ENCODE results near the gene B9D2.

The B9D2 gene

DNA sequence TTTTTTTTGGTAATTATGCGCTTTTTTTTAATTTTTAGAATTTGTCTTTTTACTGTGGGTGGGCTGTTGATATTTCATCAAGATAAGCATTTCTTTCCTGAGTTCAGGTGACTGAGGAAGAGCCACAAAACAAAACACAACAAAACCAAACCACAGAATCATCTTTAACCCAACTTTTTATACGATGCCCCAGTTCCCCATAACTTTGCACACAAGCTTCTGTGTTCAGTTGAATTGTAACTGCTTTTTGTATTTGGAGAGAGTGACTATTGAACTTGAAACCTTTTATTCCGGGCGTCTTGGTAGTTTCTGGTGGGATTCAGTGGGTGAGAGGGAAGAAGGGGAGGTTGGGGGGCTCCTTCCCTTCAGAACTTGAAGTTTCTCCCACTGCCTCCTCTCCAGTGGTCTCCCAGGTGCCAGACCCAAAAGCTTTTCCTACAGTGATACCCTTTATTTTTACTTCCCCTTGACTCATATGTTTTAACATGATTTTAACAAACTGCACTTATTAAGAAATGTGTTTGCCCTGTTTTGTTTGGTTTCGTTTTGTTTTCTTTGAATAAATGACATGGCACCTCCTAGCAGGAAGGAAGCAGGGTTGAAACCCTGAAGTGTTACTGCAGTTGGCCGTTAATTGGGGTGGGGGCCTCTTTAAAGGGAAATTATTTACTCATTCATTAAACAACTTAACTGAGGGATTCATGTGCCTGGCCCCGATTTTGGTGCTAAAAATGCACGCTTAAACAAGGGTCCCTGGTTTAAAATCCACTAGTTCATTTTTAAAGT is 56.7 kb downstream of the B9D2 start:
- no peak for ATAC-seq
- TF ChIP-seq, protein P1, sequence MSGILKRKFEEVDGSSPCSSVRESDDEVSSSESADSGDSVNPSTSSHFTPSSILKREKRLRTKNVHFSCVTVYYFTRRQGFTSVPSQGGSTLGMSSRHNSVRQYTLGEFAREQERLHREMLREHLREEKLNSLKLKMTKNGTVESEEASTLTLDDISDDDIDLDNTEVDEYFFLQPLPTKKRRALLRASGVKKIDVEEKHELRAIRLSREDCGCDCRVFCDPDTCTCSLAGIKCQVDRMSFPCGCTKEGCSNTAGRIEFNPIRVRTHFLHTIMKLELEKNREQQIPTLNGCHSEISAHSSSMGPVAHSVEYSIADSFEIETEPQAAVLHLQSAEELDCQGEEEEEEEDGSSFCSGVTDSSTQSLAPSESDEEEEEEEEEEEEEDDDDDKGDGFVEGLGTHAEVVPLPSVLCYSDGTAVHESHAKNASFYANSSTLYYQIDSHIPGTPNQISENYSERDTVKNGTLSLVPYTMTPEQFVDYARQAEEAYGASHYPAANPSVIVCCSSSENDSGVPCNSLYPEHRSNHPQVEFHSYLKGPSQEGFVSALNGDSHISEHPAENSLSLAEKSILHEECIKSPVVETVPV (CRISPR knock-in tag; IDR thresholded peaks at IDR 0.05), result no peak
- no peak for TF ChIP-seq CREB5 (CRISPR knock-in tag; IDR thresholded peaks at IDR 0.05; ENCODE audit: low read depth)
- no peak for TF ChIP-seq CSDC2 (CRISPR knock-in tag; IDR thresholded peaks at IDR 0.05)
- TF ChIP-seq PATZ1 (CRISPR knock-in tag; IDR thresholded peaks at IDR 0.05; ENCODE audit: borderline replicate concordance), result no peak
- TF ChIP-seq PPARA (CRISPR knock-in tag; IDR thresholded peaks at IDR 0.05; ENCODE audit: borderline replicate concordance), result no peak
- TF ChIP-seq TSHZ2 (CRISPR knock-in tag; IDR thresholded peaks at IDR 0.05), result no peak
- TF ChIP-seq ZNF8 (CRISPR knock-in tag; IDR thresholded peaks at IDR 0.05), result no peak
- no peak for TF ChIP-seq POU6F1 (CRISPR knock-in tag; IDR thresholded peaks at IDR 0.05; ENCODE audit: borderline replicate concordance, low read depth)
- no peak for TF ChIP-seq ZNF70 (CRISPR knock-in tag; IDR thresholded peaks at IDR 0.05)
- TF ChIP-seq ZFP30 (CRISPR knock-in tag; IDR thresholded peaks at IDR 0.05), result no peak
- TF ChIP-seq ARNTL (CRISPR knock-in tag; IDR thresholded peaks at IDR 0.05; ENCODE audit: borderline replicate concordance, low read depth), result no peak
- TF ChIP-seq BACH2 (CRISPR knock-in tag; IDR thresholded peaks at IDR 0.05; ENCODE audit: borderline replicate concordance), result no peak

DNA sequence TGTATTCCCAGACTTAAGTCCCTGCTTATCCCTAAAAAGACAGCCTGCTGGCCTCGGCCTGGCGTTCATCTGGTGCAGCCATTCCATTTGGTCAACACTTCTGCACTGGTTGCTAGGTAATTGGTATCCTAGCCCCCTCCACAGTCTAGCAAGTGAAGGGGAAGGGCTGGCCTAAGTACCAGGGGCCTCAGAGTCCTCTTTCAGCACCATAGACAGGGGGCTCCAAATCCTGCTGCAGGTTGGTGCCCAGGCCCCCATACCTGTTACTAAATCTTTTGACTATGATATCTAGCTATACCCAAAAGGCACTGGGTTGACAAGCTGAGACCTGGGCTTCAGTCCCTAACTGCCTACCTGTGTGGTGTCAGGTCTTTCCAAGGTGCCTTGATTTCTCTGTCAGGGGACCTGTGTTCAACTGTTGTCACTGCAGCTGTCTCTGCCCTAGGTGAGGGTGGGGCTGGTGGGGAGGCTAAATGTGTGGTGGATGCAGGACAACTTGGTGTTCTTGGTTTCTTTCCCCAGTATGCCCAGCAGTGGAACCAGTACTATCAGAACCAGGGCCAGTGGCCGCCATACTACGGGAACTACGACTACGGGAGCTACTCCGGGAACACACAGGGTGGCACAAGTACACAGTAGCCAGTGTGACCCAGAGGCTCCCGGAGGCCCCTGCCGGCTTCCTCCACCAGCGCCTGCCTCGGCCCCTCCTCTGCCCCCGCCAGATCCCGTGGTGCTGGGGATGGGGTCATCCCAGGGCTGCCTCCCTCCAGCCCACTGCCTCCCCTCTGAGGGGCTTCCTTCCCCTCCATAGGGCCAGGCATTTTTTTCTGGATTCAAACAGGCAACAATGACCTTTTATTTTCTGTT is 57.8 kb downstream of the B9D2 start:
- no peak for ATAC-seq
- TF ChIP-seq, protein P1 (CRISPR knock-in tag; IDR thresholded peaks at IDR 0.05), result no peak
- no peak for TF ChIP-seq GLIS3 (CRISPR knock-in tag; IDR thresholded peaks at IDR 0.05)
- no peak for TF ChIP-seq ESRRG (CRISPR knock-in tag; IDR thresholded peaks at IDR 0.05)
- TF ChIP-seq ZNF70 (CRISPR knock-in tag; IDR thresholded peaks at IDR 0.05), result no peak
- TF ChIP-seq ISL1 (CRISPR knock-in tag; IDR thresholded peaks at IDR 0.05), result no peak
- TF ChIP-seq BACH2 (CRISPR knock-in tag; IDR thresholded peaks at IDR 0.05; ENCODE audit: borderline replicate concordance), result no peak
- TF ChIP-seq ZFP30 (CRISPR knock-in tag; IDR thresholded peaks at IDR 0.05), result no peak
- no peak for TF ChIP-seq PATZ1 (CRISPR knock-in tag; IDR thresholded peaks at IDR 0.05; ENCODE audit: borderline replicate concordance)
- TF ChIP-seq TOX (CRISPR knock-in tag; IDR thresholded peaks at IDR 0.05; ENCODE audit: borderline replicate concordance), result no peak
- TF ChIP-seq OSR1 (CRISPR knock-in tag; IDR thresholded peaks at IDR 0.05), result no peak
- TF ChIP-seq ZNF8 (CRISPR knock-in tag; IDR thresholded peaks at IDR 0.05), result no peak
- no peak for TF ChIP-seq PPARA (CRISPR knock-in tag; IDR thresholded peaks at IDR 0.05; ENCODE audit: borderline replicate concordance)
- TF ChIP-seq ZFP3 (CRISPR knock-in tag; IDR thresholded peaks at IDR 0.05), result no peak
- TF ChIP-seq CSDC2 (CRISPR knock-in tag; IDR thresholded peaks at IDR 0.05), result no peak
- no peak for TF ChIP-seq ARNTL (CRISPR knock-in tag; IDR thresholded peaks at IDR 0.05; ENCODE audit: borderline replicate concordance, low read depth)

All from SK-N-SH treated with all-trans-retinoic acid at 6 μM for 48 hours (cell line).